8988T (cell line): ENCODE results near the gene TTBK2.
"Not testable (repeated sequence)": the region's sequence is repeated elsewhere in the genome, so short reads cannot be mapped to it uniquely, and the experiment has no call there.

Experiments used
- DNase-seq: peaks from one replicate; pipeline ENCODE4 v3.0.0; 2011

Gene TTBK2

GRCh38 chr15:42920519-42921341, at the start of gene TTBK2:
Gene TTBK2 (minus strand): TSS chr15:42920778. CDS start chr15:42878617, 42,161 bp downstream.
- peak; percentile 57 for DNase-seq

GRCh38 chr15:42964476-42964875, 43.9 kb upstream of the TTBK2 start:
- DNase-seq: no peak

GRCh38 chr15:42955518-42955917, 34.9 kb upstream of the TTBK2 start:
- no peak for DNase-seq

GRCh38 chr15:42954291-42954690, 33.7 kb upstream of the TTBK2 start:
- DNase-seq: no peak

- DNase-seq: not testable (repeated sequence)
Measured at GRCh38 chr15:42948898-42949297, 28.3 kb upstream of the TTBK2 start.

- no peak for DNase-seq
Measured at GRCh38 chr15:42940527-42940926, 19.9 kb upstream of the TTBK2 start.

GRCh38 chr15:42939841-42940240, 19.3 kb upstream of the TTBK2 start:
- no peak for DNase-seq

GRCh38 chr15:42937143-42937542, 16.6 kb upstream of the TTBK2 start:
- no peak for DNase-seq

GRCh38 chr15:42933886-42934667, 13.5 kb upstream of the TTBK2 start:
- no peak for DNase-seq

- no peak for DNase-seq
Measured at GRCh38 chr15:42932833-42933515, 12.4 kb upstream of the TTBK2 start.

- no peak for DNase-seq
Measured at GRCh38 chr15:42931702-42932486, 11.3 kb upstream of the TTBK2 start.

GRCh38 chr15:42929306-42929848, 8.8 kb upstream of the TTBK2 start:
- DNase-seq: no peak

- no peak for DNase-seq
Measured at GRCh38 chr15:42921342-42921731, 759 bp upstream of the TTBK2 start.

- no peak for DNase-seq
Measured at GRCh38 chr15:42919799-42920518, 619 bp downstream of the TTBK2 start.

GRCh38 chr15:42919308-42919707, 1.3 kb downstream of the TTBK2 start:
- no peak for DNase-seq

GRCh38 chr15:42918047-42918446, 2.5 kb downstream of the TTBK2 start:
- DNase-seq: no peak

- no peak for DNase-seq
Measured at GRCh38 chr15:42915654-42916315, 4.8 kb downstream of the TTBK2 start.

GRCh38 chr15:42914728-42915497, 5.7 kb downstream of the TTBK2 start:
- DNase-seq: no peak

- DNase-seq: no peak
Measured at GRCh38 chr15:42911058-42911592, 9.5 kb downstream of the TTBK2 start.

GRCh38 chr15:42908538-42908937, 12.0 kb downstream of the TTBK2 start:
- DNase-seq: no peak
